ENCODE data around the gene USP37. TPM values are rescaled to one million over a fixed set of nuclear protein-coding genes. Genes with fewer than 3 reads are reported as not detected.
A peak's percentile ranks its signal among the peaks of the same experiment; 100 is the strongest.

The USP37 gene
- total and polyA plus RNA-seq, 2 of the 13 experiments (the other 11 are each of a cell fraction or from before 2014, with no cell fraction given): 6.5 to 30.6 TPM

- Histone ChIP-seq H3K4me2 (ENCODE audit: low read depth, low read length) (peak overlapping the region; percentile 86), H3K79me2 (ENCODE audit: insufficient read depth, low read length) (peaks cover 30% of the 10 kb centered on the region), H2AFZ (ENCODE audit: low read length) (no peak overlapping the region), H3K27ac (ENCODE audit: extremely low read length, insufficient read depth, low read length) (peak overlapping the region; percentile 79), H3K9me3 (ENCODE audit: low read length) (no peaks in the 10 kb centered on the region), H3K27me3 (ENCODE audit: control insufficient read depth in 1 of 2, insufficient read depth in 2 of 2, low read length in 2 of 2) (no peaks in the 10 kb centered on the region), H3K9ac (ENCODE audit: insufficient read depth, low read depth, low read length) (peak overlapping the region; percentile 61), H3K36me3 (replicated peaks in 1 of 2; ENCODE audit: control insufficient read depth in 1 of 2, insufficient read depth in 2 of 2, low read length in 2 of 2) (peaks cover 24 to 38% of the 10 kb centered on the region in 2 experiments; a peak in 4 of 5 replicates), H3K4me1 (ENCODE audit: insufficient read depth, low read length) (peaks cover 65% of the 10 kb centered on the region), H3K4me3 (replicated peaks in 1 of 3; ENCODE audit: insufficient read depth in 1 of 3, low read depth in 2 of 3, low read length in 3 of 3) (peak overlapping the region in 1 of 3 experiments; percentile 68; a peak in 1 of 6 replicates), H4K20me1 (ENCODE audit: insufficient read depth, low read length) (no peaks in the 10 kb centered on the region; the same call in 1 of the 2 replicates)
- ChIA-PET CTCF (ENCODE audit: low intra/inter-chr PET ratio, low total read pairs) (no interaction called here), POLR2A (interaction anchor here (1.4 to 4.2 kb wide), 12 partner anchors 8 to 255 kb away, joined by 4 to 56 read pairs (median 8); partner anchors contain the start of genes AAMP, BCS1L, PNKD and TMBIM1)
- 76% methylated on average over 14 of the region's 16 CpGs for WGBS (ENCODE audit: low lambda C conversion rate)
- DNase-seq (ENCODE audit: low spot score) (no peak), ATAC-seq (no peak), FAIRE-seq (no peak)
- intact Hi-C loops (cut with micrococcal nuclease; ENCODE audit: unreplicated experiment): no loop called here
- in situ Hi-C loops (cut with HindIII; ENCODE audit: extremely low pct_ligation_motif_present, low pct_unique_long_range_greater_than_20kb): loop anchor here (5.0 kb wide), 1 partner anchor 63 kb away; no protein-coding TSS in a partner anchor
- BruUV-seq (replicated peaks): no TSS peak
- TF ChIP-seq ZNF510 (CRISPR knock-in tag; IDR thresholded peaks at IDR 0.05; ENCODE audit: low read depth): no peak
- TF ChIP-seq ZNF547 (CRISPR knock-in tag; IDR thresholded peaks at IDR 0.05): no peak
- 0 out of 2 replicates have a peak, but pooled peaks have one; percentile 57 for TF ChIP-seq ZBTB7B (CRISPR knock-in tag; IDR thresholded peaks at IDR 0.05)
- no peak for TF ChIP-seq ZNF543 (CRISPR knock-in tag; IDR thresholded peaks at IDR 0.05)
- TF ChIP-seq, protein P1, sequence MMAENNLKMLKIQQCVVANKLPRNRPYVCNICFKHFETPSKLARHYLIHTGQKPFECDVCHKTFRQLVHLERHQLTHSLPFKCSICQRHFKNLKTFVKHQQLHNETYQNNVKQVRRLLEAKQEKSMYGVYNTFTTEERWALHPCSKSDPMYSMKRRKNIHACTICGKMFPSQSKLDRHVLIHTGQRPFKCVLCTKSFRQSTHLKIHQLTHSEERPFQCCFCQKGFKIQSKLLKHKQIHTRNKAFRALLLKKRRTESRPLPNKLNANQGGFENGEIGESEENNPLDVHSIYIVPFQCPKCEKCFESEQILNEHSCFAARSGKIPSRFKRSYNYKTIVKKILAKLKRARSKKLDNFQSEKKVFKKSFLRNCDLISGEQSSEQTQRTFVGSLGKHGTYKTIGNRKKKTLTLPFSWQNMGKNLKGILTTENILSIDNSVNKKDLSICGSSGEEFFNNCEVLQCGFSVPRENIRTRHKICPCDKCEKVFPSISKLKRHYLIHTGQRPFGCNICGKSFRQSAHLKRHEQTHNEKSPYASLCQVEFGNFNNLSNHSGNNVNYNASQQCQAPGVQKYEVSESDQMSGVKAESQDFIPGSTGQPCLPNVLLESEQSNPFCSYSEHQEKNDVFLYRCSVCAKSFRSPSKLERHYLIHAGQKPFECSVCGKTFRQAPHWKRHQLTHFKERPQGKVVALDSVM (CRISPR knock-in tag; IDR thresholded peaks at IDR 0.05): no peak
- no peak for TF ChIP-seq MXD3 (CRISPR knock-in tag; IDR thresholded peaks at IDR 0.05)
- TF ChIP-seq EEA1 (CRISPR knock-in tag; IDR thresholded peaks at IDR 0.05; ENCODE audit: borderline replicate concordance): 0 out of 2 replicates have a peak, but pooled peaks have one; percentile 59
- peak; percentile 29; the same call in 1 of the 2 replicates for TF ChIP-seq SPEN (CRISPR knock-in tag; IDR thresholded peaks at IDR 0.05; ENCODE audit: low read depth)
- TF ChIP-seq, protein P2, sequence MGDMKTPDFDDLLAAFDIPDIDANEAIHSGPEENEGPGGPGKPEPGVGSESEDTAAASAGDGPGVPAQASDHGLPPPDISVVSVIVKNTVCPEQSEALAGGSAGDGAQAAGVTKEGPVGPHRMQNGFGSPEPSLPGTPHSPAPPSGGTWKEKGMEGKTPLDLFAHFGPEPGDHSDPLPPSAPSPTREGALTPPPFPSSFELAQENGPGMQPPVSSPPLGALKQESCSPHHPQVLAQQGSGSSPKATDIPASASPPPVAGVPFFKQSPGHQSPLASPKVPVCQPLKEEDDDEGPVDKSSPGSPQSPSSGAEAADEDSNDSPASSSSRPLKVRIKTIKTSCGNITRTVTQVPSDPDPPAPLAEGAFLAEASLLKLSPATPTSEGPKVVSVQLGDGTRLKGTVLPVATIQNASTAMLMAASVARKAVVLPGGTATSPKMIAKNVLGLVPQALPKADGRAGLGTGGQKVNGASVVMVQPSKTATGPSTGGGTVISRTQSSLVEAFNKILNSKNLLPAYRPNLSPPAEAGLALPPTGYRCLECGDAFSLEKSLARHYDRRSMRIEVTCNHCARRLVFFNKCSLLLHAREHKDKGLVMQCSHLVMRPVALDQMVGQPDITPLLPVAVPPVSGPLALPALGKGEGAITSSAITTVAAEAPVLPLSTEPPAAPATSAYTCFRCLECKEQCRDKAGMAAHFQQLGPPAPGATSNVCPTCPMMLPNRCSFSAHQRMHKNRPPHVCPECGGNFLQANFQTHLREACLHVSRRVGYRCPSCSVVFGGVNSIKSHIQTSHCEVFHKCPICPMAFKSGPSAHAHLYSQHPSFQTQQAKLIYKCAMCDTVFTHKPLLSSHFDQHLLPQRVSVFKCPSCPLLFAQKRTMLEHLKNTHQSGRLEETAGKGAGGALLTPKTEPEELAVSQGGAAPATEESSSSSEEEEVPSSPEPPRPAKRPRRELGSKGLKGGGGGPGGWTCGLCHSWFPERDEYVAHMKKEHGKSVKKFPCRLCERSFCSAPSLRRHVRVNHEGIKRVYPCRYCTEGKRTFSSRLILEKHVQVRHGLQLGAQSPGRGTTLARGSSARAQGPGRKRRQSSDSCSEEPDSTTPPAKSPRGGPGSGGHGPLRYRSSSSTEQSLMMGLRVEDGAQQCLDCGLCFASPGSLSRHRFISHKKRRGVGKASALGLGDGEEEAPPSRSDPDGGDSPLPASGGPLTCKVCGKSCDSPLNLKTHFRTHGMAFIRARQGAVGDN (CRISPR knock-in tag; IDR thresholded peaks at IDR 0.05): peak; percentile 74
- peak; percentile 37; the same call in 1 of the 2 replicates for TF ChIP-seq ZC3H13 (CRISPR knock-in tag; IDR thresholded peaks at IDR 0.05)
- 0 out of 2 replicates have a peak, but pooled peaks have one; percentile 24 for TF ChIP-seq POLR2AphosphoS5 (IDR thresholded peaks at IDR 0.05; ENCODE audit: low read depth, low read length)
- TF ChIP-seq MYC (CRISPR knock-in tag; IDR thresholded peaks at IDR 0.05; ENCODE audit: borderline replicate concordance): peak; percentile 41; the same call in 1 of the 2 replicates
- TF ChIP-seq PCBP1 (IDR thresholded peaks at IDR 0.05; ENCODE audit: borderline replicate concordance, low read depth, low read length): 0 out of 2 replicates have a peak, but pooled peaks have one; percentile 43
- TF ChIP-seq CC2D1A (CRISPR knock-in tag; IDR thresholded peaks at IDR 0.05): no peak
- peak; percentile 79 for TF ChIP-seq RBFOX2 (IDR thresholded peaks at IDR 0.05; ENCODE audit: low read depth, low read length)
- TF ChIP-seq HNF4G (IDR thresholded peaks at IDR 0.05; ENCODE audit: borderline replicate concordance, low read depth, low read length): peak; percentile 38; the same call in 1 of the 2 replicates
- TF ChIP-seq HNF4G (CRISPR knock-in tag; IDR thresholded peaks at IDR 0.05; ENCODE audit: borderline replicate concordance, low read depth): no peak
These were observed 163.6 kb downstream of the USP37 start for GRCh38 chr2:218404351-218405085.

Measured in HepG2 (cell line).